Trophoblast cell (in vitro differentiated cells and primary cell): Measurements from ENCODE around the gene MT1B.

Experiments
- DNase-seq, 2 donors: peaks; one replicate each; pipeline ENCODE4 v3.0.0-alpha.2; 2016
- H2AFZ ChIP-seq: 2 replicates; pipeline ENCODE4 v1.6.1; 2013; ENCODE audit warnings: low read length, moderate library complexity, mild to moderate bottlenecking; ENCODE audit not compliant: insufficient read depth, poor library complexity
- H2AK5ac ChIP-seq: 2 replicates; pipeline ENCODE4 v1.6.1; 2013; ENCODE audit warnings: mild to moderate bottlenecking, low read length
- H2BK120ac ChIP-seq: 2 replicates; pipeline ENCODE4 v1.6.1; 2013; ENCODE audit warnings: low read length, mild to moderate bottlenecking, moderate library complexity; ENCODE audit not compliant: insufficient read depth, poor library complexity
- H2BK12ac ChIP-seq: 2 replicates; pipeline ENCODE4 v1.6.1; 2013; ENCODE audit warnings: mild to moderate bottlenecking, low read length, moderate library complexity
- H2BK5ac ChIP-seq: 2 replicates; pipeline ENCODE4 v1.6.1; 2013; ENCODE audit warnings: low read length, low read depth, moderate library complexity, mild to moderate bottlenecking; ENCODE audit not compliant: poor library complexity
- H3K14ac ChIP-seq: 2 replicates; pipeline ENCODE4 v1.6.1; 2013; ENCODE audit warnings: mild to moderate bottlenecking, low read length
- H3K18ac ChIP-seq: 2 replicates; pipeline ENCODE4 v1.6.1; 2013; ENCODE audit warnings: mild to moderate bottlenecking, low read length
- H3K23ac ChIP-seq: 2 replicates; pipeline ENCODE4 v1.6.1; 2013; ENCODE audit warnings: low read length
- H3K27ac ChIP-seq: 2 replicates; pipeline ENCODE4 v1.5.1; 2013; ENCODE audit warnings: low read depth, mild to moderate bottlenecking, inconsistent platforms, low read length, moderate library complexity
- H3K27me3 ChIP-seq: 2 replicates; pipeline ENCODE4 v1.6.1; 2013; ENCODE audit warnings: inconsistent platforms, mild to moderate bottlenecking, low read length, moderate library complexity; ENCODE audit not compliant: insufficient read depth
- H3K36me3 ChIP-seq, 2 experiments: 1 replicate in 1 of 2; 2 replicates in 1 of 2; pipeline ENCODE4 v1.6.1; 2013; ENCODE audit warnings: low read length in 2 of 2, mild to moderate bottlenecking in 2 of 2, moderate library complexity in 1 of 2; ENCODE audit not compliant: insufficient read depth in 2 of 2, control insufficient read depth in 1 of 2
- H3K4ac ChIP-seq: 2 replicates; pipeline ENCODE4 v1.6.1; 2013; ENCODE audit warnings: low read depth, mild to moderate bottlenecking, low read length, moderate library complexity
- H3K4me1 ChIP-seq, 2 experiments: 1 replicate in 1 of 2; 2 replicates in 1 of 2; pipeline ENCODE4 v1.6.1; 2013; ENCODE audit warnings: low read length in 2 of 2, mild to moderate bottlenecking in 2 of 2, moderate library complexity in 1 of 2; ENCODE audit not compliant: insufficient read depth in 2 of 2, control insufficient read depth in 1 of 2
- H3K4me2 ChIP-seq: 2 replicates; pipeline ENCODE4 v1.6.1; 2013; ENCODE audit warnings: inconsistent platforms, mild to moderate bottlenecking, low read length, moderate library complexity
- H3K4me3 ChIP-seq: 2 replicates; pipeline ENCODE4 v1.5.1; 2013; ENCODE audit warnings: mild to moderate bottlenecking, low read depth, low read length, inconsistent platforms
- H3K79me1 ChIP-seq: one replicate; pipeline ENCODE4 v1.6.1; 2013; ENCODE audit warnings: low read length
- H3K79me2 ChIP-seq: 2 replicates; pipeline ENCODE4 v1.6.1; 2013; ENCODE audit warnings: low read length, mild to moderate bottlenecking; ENCODE audit not compliant: control insufficient read depth, insufficient read depth, poor library complexity
- H3K9ac ChIP-seq: 2 replicates; pipeline ENCODE4 v1.6.1; 2013; ENCODE audit warnings: mild to moderate bottlenecking, low read length
- H3K9me3 ChIP-seq: 2 replicates; pipeline ENCODE4 v1.6.1; 2013; ENCODE audit warnings: low read depth, mild to moderate bottlenecking, control low read depth, inconsistent platforms, low read length; ENCODE audit not compliant: insufficient read depth
- H4K12ac ChIP-seq: 2 replicates; pipeline ENCODE4 v1.6.1; 2013; ENCODE audit warnings: low read depth, mild to moderate bottlenecking, low read length, moderate library complexity
- H4K8ac ChIP-seq: 2 replicates; pipeline ENCODE4 v1.6.1; 2013; ENCODE audit warnings: low read depth, mild to moderate bottlenecking, low read length, moderate library complexity
- H4K91ac ChIP-seq: one replicate; pipeline ENCODE4 v1.6.1; 2013; ENCODE audit warnings: low read depth, mild to moderate bottlenecking, low read length, moderate library complexity
- WGBS: extraction: QIAGEN DNeasy Blood & Tissue Kit; methylation state at CpG from one replicate; pipeline ENCODE4 v1.1.7; 2013; ENCODE audit warnings: missing lambda C conversion rate; ENCODE audit not compliant: insufficient read length, insufficient coverage; ENCODE audit errors: extremely low coverage; 5-methylcytosine and 5-hydroxymethylcytosine counted together

Gene MT1B

GRCh38 chr16:56697456-56698155, 45.9 kb downstream of the MT1B start:
- no peak overlapping the region for H2AK5ac ChIP-seq
- no peak overlapping the region for H3K4ac ChIP-seq
- H3K4me2 ChIP-seq, result no peak overlapping the region
- no peaks in the 10 kb centered on the region for H3K79me2 ChIP-seq
- no CpG with 5 or more reads among the region's 5 CpGs for WGBS
- no peak overlapping the region for H3K9ac ChIP-seq
- DNase-seq, result peak; percentile 85 to 87
- H4K8ac ChIP-seq, result no peak overlapping the region
- H3K18ac ChIP-seq, result no peak overlapping the region
- no peaks in the 10 kb centered on the region for H3K36me3 ChIP-seq
- no peak overlapping the region for H3K23ac ChIP-seq
- H3K9me3 ChIP-seq, result peaks cover 3% of the 10 kb centered on the region
- H4K12ac ChIP-seq, result no peak overlapping the region
- H3K4me3 ChIP-seq, result no peak overlapping the region
- no peak overlapping the region for H3K14ac ChIP-seq
- H3K27me3 ChIP-seq, result no peaks in the 10 kb centered on the region
- H4K91ac ChIP-seq, result no peak overlapping the region
- H3K4me1 ChIP-seq, result no peaks in the 10 kb centered on the region
- H2BK5ac ChIP-seq, result no peak overlapping the region
- no peaks in the 10 kb centered on the region for H3K79me1 ChIP-seq
- H2BK120ac ChIP-seq, result no peak overlapping the region
- H2AFZ ChIP-seq, result no peak overlapping the region
- H3K27ac ChIP-seq, result no peak overlapping the region
- H2BK12ac ChIP-seq, result no peak overlapping the region

- peaks cover 3% of the 10 kb centered on the region for H3K9me3 ChIP-seq
- no peak overlapping the region for H4K12ac ChIP-seq
- no peak overlapping the region for H2AFZ ChIP-seq
- H3K4me3 ChIP-seq, result no peak overlapping the region
- no peaks in the 10 kb centered on the region for H3K27me3 ChIP-seq
- H4K91ac ChIP-seq, result no peak overlapping the region
- no CpG with 5 or more reads among the region's 1 CpG for whole genome bisulfite sequencing
- no peak overlapping the region for H2BK5ac ChIP-seq
- no peaks in the 10 kb centered on the region for H3K36me3 ChIP-seq
- no peak overlapping the region for H3K23ac ChIP-seq
- no peak overlapping the region for H3K4me2 ChIP-seq
- no peak for DNase-seq
- H3K79me1 ChIP-seq, result no peaks in the 10 kb centered on the region
- H3K18ac ChIP-seq, result no peak overlapping the region
- H3K4me1 ChIP-seq, result no peaks in the 10 kb centered on the region
- H2BK120ac ChIP-seq, result no peak overlapping the region
- no peak overlapping the region for H2BK12ac ChIP-seq
- no peaks in the 10 kb centered on the region for H3K79me2 ChIP-seq
- no peak overlapping the region for H3K4ac ChIP-seq
- H3K14ac ChIP-seq, result no peak overlapping the region
- H2AK5ac ChIP-seq, result no peak overlapping the region
- H3K9ac ChIP-seq, result no peak overlapping the region
- H3K27ac ChIP-seq, result no peak overlapping the region
- H4K8ac ChIP-seq, result no peak overlapping the region
Observed at GRCh38 chr16:56700195-56700594, 48.5 kb downstream of the MT1B start.

GRCh38 chr16:56700631-56701030, 48.9 kb downstream of the MT1B start:
- no peak overlapping the region for H4K12ac ChIP-seq
- H3K9me3 ChIP-seq, result peaks cover 5% of the 10 kb centered on the region
- no peak overlapping the region for H4K91ac ChIP-seq
- H2AK5ac ChIP-seq, result no peak overlapping the region
- H4K8ac ChIP-seq, result no peak overlapping the region
- DNase-seq, result no peak
- H3K36me3 ChIP-seq, result no peaks in the 10 kb centered on the region
- no peak overlapping the region for H2AFZ ChIP-seq
- H3K4me1 ChIP-seq, result no peaks in the 10 kb centered on the region
- H3K27ac ChIP-seq, result no peak overlapping the region
- H3K23ac ChIP-seq, result no peak overlapping the region
- no CpG with 5 or more reads among the region's 1 CpG for WGBS
- H3K9ac ChIP-seq, result no peak overlapping the region
- H2BK12ac ChIP-seq, result no peak overlapping the region
- no peaks in the 10 kb centered on the region for H3K27me3 ChIP-seq
- no peaks in the 10 kb centered on the region for H3K79me1 ChIP-seq
- no peak overlapping the region for H2BK5ac ChIP-seq
- H3K79me2 ChIP-seq, result no peaks in the 10 kb centered on the region
- no peak overlapping the region for H3K18ac ChIP-seq
- H3K14ac ChIP-seq, result no peak overlapping the region
- no peak overlapping the region for H3K4ac ChIP-seq
- H3K4me2 ChIP-seq, result no peak overlapping the region
- H3K4me3 ChIP-seq, result no peak overlapping the region
- no peak overlapping the region for H2BK120ac ChIP-seq

GRCh38 chr16:56701534-56701933, 49.8 kb downstream of the MT1B start:
- Histone ChIP-seq H3K9me3 (peaks cover 5% of the 10 kb centered on the region), H2AK5ac (no peak overlapping the region), H2AFZ (no peak overlapping the region), H2BK120ac (no peak overlapping the region), H3K4me1 (no peaks in the 10 kb centered on the region), H3K9ac (no peak overlapping the region), H4K8ac (no peak overlapping the region), H3K27me3 (no peaks in the 10 kb centered on the region), H3K23ac (no peak overlapping the region), H3K79me2 (no peaks in the 10 kb centered on the region), H2BK12ac (no peak overlapping the region), H3K4me3 (no peak overlapping the region), H3K4me2 (no peak overlapping the region), H3K36me3 (no peaks in the 10 kb centered on the region), H3K18ac (no peak overlapping the region), H2BK5ac (no peak overlapping the region), H3K27ac (no peak overlapping the region), H4K12ac (no peak overlapping the region), H3K79me1 (no peaks in the 10 kb centered on the region), H3K4ac (no peak overlapping the region), H4K91ac (no peak overlapping the region), H3K14ac (no peak overlapping the region)
- DNase-seq, result no peak
- no CpG with 5 or more reads among the region's 7 CpGs for WGBS
